Large intestine (tissue), 12 donors: ENCODE results near the gene LYPD5. TPM values are rescaled to one million over a fixed set of nuclear protein-coding genes. Genes with fewer than 3 reads are reported as not detected.
"Not testable (repeated sequence)": the region's sequence is repeated elsewhere in the genome, so short reads cannot be mapped to it uniquely, and the experiment has no call there.

Experiments used
- DNase-seq, 2 donors: peaks; one replicate each; pipeline versions ENCODE4 v3.0.0 to v3.0.0-alpha.2; 2013
- H3K27ac ChIP-seq: one replicate; pipeline ENCODE4 v1.5.1; 2013; ENCODE audit warnings: low read length
- H3K27me3 ChIP-seq: 2 replicates; pipeline ENCODE4 v1.6.1; 2013; ENCODE audit warnings: low read length; ENCODE audit not compliant: control insufficient read depth, insufficient read depth
- H3K36me3 ChIP-seq: 2 replicates; pipeline ENCODE4 v1.6.1; 2013; ENCODE audit warnings: low read length; ENCODE audit not compliant: control insufficient read depth, insufficient read depth
- H3K4me1 ChIP-seq: one replicate; pipeline ENCODE4 v1.6.1; 2013; ENCODE audit warnings: low read length; ENCODE audit not compliant: control insufficient read depth, insufficient read depth
- H3K4me3 ChIP-seq: one replicate; pipeline ENCODE4 v1.5.1; 2013; ENCODE audit warnings: low read length
- H3K9me3 ChIP-seq: one replicate; pipeline ENCODE4 v1.6.1; 2013; ENCODE audit warnings: mild to moderate bottlenecking, low read depth, low read length, moderate library complexity; ENCODE audit not compliant: control insufficient read depth
- WGBS: methylation state at CpG from one replicate; pipeline ENCODE4 v1.1.5; 2013; ENCODE audit warnings: low lambda C conversion rate; ENCODE audit not compliant: insufficient coverage; 5-methylcytosine and 5-hydroxymethylcytosine counted together
- long read RNA-seq, 11 donors: transcript quantifications; one replicate each; lab custom pipeline, GENCODE V29; 2026
- polyA plus RNA-seq: library from polyadenylated mRNA; unstranded; fragments of 120-200 nt; gene quantifications from one replicate; pipeline ENCODE4 v1.2.1, GENCODE V29; 2013

LYPD5 gene, protein sequence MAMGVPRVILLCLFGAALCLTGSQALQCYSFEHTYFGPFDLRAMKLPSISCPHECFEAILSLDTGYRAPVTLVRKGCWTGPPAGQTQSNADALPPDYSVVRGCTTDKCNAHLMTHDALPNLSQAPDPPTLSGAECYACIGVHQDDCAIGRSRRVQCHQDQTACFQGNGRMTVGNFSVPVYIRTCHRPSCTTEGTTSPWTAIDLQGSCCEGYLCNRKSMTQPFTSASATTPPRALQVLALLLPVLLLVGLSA
- polyA plus RNA-seq, result 0.81 TPM
- long read RNA-seq, donor 1, result 0 reads
- long read RNA-seq, donor 2, result 0 reads
- long read RNA-seq, donor 3, partial matches to known transcripts, result 0 of 2 reads
- long read RNA-seq, donor 3, other reads (novel, unspliced or antisense), result 0 of 2 reads
- long read RNA-seq, donor 4, result 0 reads
- long read RNA-seq, donor 5, partial matches to known transcripts, result 0 of 2 reads
- long read RNA-seq, donor 5, other reads (novel, unspliced or antisense), result 0 of 2 reads
- long read RNA-seq, donor 6, result 0 reads
- long read RNA-seq, donor 7, result 0 reads
- long read RNA-seq, donor 8, result 0 reads
- long read RNA-seq, donor 9, result 0 reads
- long read RNA-seq, donor 10, partial matches to known transcripts, result 0 of 1 reads
- long read RNA-seq, donor 10, other reads (novel, unspliced or antisense), result 0 of 1 reads
- long read RNA-seq, donor 11, partial matches to known transcripts, result 0 of 1 reads
- long read RNA-seq, donor 11, other reads (novel, unspliced or antisense), result 0 of 1 reads

DNA sequence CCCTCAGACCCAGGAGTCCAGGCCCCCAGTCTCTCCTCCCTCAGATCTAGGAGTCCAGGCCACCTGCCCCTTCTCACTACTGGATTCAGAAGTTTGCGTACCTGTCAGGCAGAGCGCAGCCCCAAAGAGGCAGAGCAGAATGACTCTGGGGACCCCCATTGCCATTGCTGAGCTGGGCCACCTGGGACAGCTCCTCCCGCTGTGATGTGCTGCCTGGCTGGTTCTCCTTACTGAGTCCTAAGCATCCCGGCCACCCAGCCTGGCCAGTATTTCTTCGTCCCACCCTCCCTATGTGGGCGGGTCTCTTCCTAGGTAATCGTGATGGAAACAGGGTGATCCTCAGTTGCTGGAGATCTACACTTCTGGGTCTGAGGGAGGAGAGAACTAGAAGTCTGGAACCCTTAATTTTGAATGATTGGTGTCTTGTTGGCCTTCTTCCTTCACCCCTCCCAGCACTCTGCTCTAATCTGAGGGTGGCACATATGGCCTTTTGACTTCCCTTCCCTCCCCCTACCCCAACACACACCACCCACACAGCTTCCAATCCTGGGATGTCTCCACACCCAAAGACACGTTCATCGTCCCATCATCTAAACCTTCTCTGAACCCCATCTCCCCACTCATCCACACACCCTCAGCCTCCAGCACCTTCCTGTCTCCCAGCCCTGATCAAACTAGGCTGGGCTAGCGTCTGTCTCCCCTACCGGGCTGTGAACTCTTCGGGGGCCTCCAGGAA is at the start of gene LYPD5:
Gene LYPD5 (minus strand): TSS at position 232 of the 736 bp plus-strand sequence. CDS start 67 bp downstream, at position 165.
- no peak within 1 kb of the TSS for H3K27ac ChIP-seq
- H3K27me3 ChIP-seq, result peaks cover 23% of the 10 kb centered on the region
- H3K36me3 ChIP-seq, result no peaks in the 10 kb centered on the region
- WGBS, result 50% methylated on average over 2 of the region's 12 CpGs
- peaks cover 4% of the 10 kb centered on the region for H3K4me1 ChIP-seq
- no peak for DNase-seq
- no peaks in the 10 kb centered on the region for H3K9me3 ChIP-seq
- no peak within 1 kb of the TSS for H3K4me3 ChIP-seq

- Histone ChIP-seq H3K27me3 (no peaks in the 10 kb centered on the region), H3K4me3 (no peak overlapping the region), H3K36me3 (peaks cover 23% of the 10 kb centered on the region), H3K27ac (no peak overlapping the region), H3K4me1 (no peaks in the 10 kb centered on the region), H3K9me3 (peaks cover 53% of the 10 kb centered on the region)
- DNase-seq, result no peak
Observed at GRCh38 chr19:43848821-43849220, 46.6 kb upstream of the LYPD5 start.

GRCh38 chr19:43847884-43848283 is 45.6 kb upstream of the LYPD5 start:
- Histone ChIP-seq H3K4me1 (no peaks in the 10 kb centered on the region), H3K27ac (no peak overlapping the region), H3K4me3 (no peak overlapping the region), H3K9me3 (peaks cover 48% of the 10 kb centered on the region), H3K27me3 (no peaks in the 10 kb centered on the region), H3K36me3 (peaks cover 27% of the 10 kb centered on the region)
- DNase-seq, result no peak
- WGBS, result 100% methylated on average over 1 of the region's 4 CpGs

- Histone ChIP-seq H3K9me3 (peaks cover 49% of the 10 kb centered on the region), H3K4me1 (no peaks in the 10 kb centered on the region), H3K27me3 (no peaks in the 10 kb centered on the region), H3K4me3 (no peak overlapping the region), H3K27ac (no peak overlapping the region), H3K36me3 (peaks cover 33% of the 10 kb centered on the region)
- no peak for DNase-seq
- WGBS, result 100% methylated on average over 1 of the region's 1 CpG
Observed at GRCh38 chr19:43847246-43847645, 45.0 kb upstream of the LYPD5 start.

DNA sequence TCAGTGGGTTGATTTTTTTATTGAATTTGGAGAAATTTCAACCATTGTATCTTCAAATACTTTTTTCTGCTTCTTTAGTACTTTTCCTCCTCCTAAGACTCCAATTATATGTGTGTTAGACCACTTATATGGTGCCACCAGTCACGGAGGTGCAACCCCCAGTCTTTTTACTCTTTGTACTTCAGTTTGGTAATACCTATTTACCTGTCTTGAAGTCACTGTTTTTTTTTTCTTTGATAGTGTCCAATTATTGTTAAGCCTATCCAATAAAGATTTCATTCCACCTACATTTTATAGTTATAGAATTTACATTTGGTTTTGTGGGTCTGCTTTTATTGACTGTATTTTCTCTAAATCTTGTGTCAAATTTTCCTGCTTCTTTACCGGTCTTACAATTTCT is 39.8 kb upstream of the LYPD5 start:
- no peak for DNase-seq
- Histone ChIP-seq H3K27ac (no peak overlapping the region), H3K4me1 (no peaks in the 10 kb centered on the region), H3K36me3 (peaks cover 52% of the 10 kb centered on the region), H3K27me3 (no peaks in the 10 kb centered on the region), H3K4me3 (no peak overlapping the region), H3K9me3 (peaks cover 67% of the 10 kb centered on the region)
- 100% methylated on average over 1 of the region's 2 CpGs for WGBS

- H3K36me3 ChIP-seq, result peaks cover 62% of the 10 kb centered on the region
- no peak overlapping the region for H3K4me3 ChIP-seq
- H3K9me3 ChIP-seq, result peaks cover 63% of the 10 kb centered on the region
- DNase-seq, result peak in 1 of 2 donors; percentile 21
- no peaks in the 10 kb centered on the region for H3K4me1 ChIP-seq
- no peaks in the 10 kb centered on the region for H3K27me3 ChIP-seq
- no peak overlapping the region for H3K27ac ChIP-seq
Observed at GRCh38 chr19:43839139-43839538, 36.9 kb upstream of the LYPD5 start.

DNA sequence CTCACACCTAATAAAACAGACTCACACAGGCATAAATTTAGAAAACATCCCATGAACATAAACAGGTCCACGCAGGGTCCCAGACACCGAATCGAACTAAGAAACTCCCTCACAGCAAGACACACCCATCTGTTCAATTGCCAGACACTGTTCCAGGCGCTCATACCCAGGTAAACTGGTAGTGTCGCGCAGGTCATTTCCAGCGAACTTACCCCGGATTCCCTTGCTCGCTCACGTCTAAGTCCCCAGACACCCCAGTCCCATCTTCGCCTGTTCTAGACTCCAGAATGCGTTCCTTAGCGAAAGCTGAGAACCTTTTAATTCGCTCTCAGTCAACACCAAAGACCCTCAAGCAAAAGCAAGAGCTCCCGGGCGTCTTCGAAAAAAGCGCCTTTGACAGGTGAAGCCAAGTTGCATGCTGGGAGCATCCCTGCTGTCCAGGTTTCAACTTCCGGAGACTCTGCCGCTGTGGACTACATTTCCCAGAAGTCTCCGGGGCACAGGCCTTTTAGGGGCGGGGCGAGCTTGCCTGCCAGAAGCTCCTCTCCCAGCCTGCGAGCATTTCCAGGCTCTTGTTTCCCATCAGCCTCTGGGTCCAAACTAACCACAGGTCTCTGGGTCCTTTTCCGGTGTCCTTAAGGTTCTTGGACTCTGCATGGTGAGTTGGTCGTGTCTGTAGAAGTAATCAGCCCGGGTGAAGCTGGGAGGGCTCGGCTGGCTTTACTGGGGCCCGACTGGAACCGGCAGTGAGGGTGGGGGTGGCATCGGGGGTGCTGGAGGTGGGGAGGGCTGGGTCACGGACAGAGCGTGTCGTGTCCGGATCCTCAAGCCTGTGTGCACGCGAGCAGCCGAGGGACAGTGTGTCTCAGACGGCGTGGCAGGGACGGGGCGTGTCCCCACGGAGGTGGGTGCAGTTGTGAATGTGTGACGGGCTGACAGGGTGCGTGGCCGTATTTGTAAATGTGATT is 24.8 kb upstream of the LYPD5 start, which contains the start of gene ZNF283:
Gene ZNF283 (plus strand): TSS at position 535 of the 968 bp plus-strand sequence. CDS start 6,184 bp downstream, outside the sequence.
- DNase-seq, result peak; percentile 93 to 96
- H3K4me3 ChIP-seq, result peak within 1 kb of the TSS; percentile 57
- H3K9me3 ChIP-seq, result peaks cover 12% of the 10 kb centered on the region
- H3K4me1 ChIP-seq, result peaks cover 3% of the 10 kb centered on the region
- peaks cover 23% of the 10 kb centered on the region for H3K36me3 ChIP-seq
- H3K27ac ChIP-seq, result peak within 1 kb of the TSS; percentile 57
- H3K27me3 ChIP-seq, result peaks cover 5% of the 10 kb centered on the region
- no CpG with 5 or more reads among the region's 46 CpGs for WGBS

GRCh38 chr19:43824572-43824971 is 22.3 kb upstream of the LYPD5 start:
- H3K27me3 ChIP-seq, result peaks cover 25% of the 10 kb centered on the region
- H3K27ac ChIP-seq, H3K4me3 ChIP-seq, H3K9me3 ChIP-seq, DNase-seq, H3K36me3 ChIP-seq, H3K4me1 ChIP-seq: not testable (repeated sequence)
- WGBS, result 47% methylated on average over 3 of the region's 4 CpGs

- DNase-seq, result not testable (repeated sequence)
- 100% methylated on average over 2 of the region's 3 CpGs for WGBS
Observed at GRCh38 chr19:43823856-43824255, 21.6 kb upstream of the LYPD5 start.

More at GRCh38 chr19:43823856-43824255, 21.6 kb upstream of the LYPD5 start:
- not testable (repeated sequence) for H3K4me1 ChIP-seq, H3K36me3 ChIP-seq, H3K27ac ChIP-seq, H3K9me3 ChIP-seq, H3K4me3 ChIP-seq
- peaks cover 28% of the 10 kb centered on the region for H3K27me3 ChIP-seq
